ENCODE measurements around the gene CFD.

The CFD gene

GRCh38 chr19:903266-903797, 43.9 kb downstream of the CFD start:
- in situ Hi-C loops (cut with MboI; ENCODE audit: low sequenced_read_pairs) = no loop called here

GRCh38 chr19:904545-904944, 45.1 kb downstream of the CFD start:
- in situ Hi-C loops (cut with MboI; ENCODE audit: low sequenced_read_pairs) = no loop called here

GRCh38 chr19:906480-906879, 47.0 kb downstream of the CFD start:
- in situ Hi-C loops (cut with MboI; ENCODE audit: low sequenced_read_pairs) = no loop called here

GRCh38 chr19:907183-907853, 47.9 kb downstream of the CFD start:
- in situ Hi-C loops (cut with MboI; ENCODE audit: low sequenced_read_pairs) = no loop called here

- in situ Hi-C loops (cut with MboI; ENCODE audit: low sequenced_read_pairs) = no loop called here
These were observed 52.0 kb downstream of the CFD start for GRCh38 chr19:911197-912033.

GRCh38 chr19:912181-913079, 53.0 kb downstream of the CFD start:
- in situ Hi-C loops (cut with MboI; ENCODE audit: low sequenced_read_pairs) = no loop called here
